T-helper 2 cell (primary cell): ENCODE results near the gene SIMC1.
A peak's percentile ranks its signal among the peaks of the same experiment; 100 is the strongest.
"Not testable (repeated sequence)": the region's sequence is repeated elsewhere in the genome, so short reads cannot be mapped to it uniquely, and the experiment has no call there.

Experiments used
- DNase-seq, 5 experiments: peaks; one replicate each; pipeline versions ENCODE4 v3.0.0 to v3.0.0-alpha.2; 2012 to 2022

Gene SIMC1

DNA sequence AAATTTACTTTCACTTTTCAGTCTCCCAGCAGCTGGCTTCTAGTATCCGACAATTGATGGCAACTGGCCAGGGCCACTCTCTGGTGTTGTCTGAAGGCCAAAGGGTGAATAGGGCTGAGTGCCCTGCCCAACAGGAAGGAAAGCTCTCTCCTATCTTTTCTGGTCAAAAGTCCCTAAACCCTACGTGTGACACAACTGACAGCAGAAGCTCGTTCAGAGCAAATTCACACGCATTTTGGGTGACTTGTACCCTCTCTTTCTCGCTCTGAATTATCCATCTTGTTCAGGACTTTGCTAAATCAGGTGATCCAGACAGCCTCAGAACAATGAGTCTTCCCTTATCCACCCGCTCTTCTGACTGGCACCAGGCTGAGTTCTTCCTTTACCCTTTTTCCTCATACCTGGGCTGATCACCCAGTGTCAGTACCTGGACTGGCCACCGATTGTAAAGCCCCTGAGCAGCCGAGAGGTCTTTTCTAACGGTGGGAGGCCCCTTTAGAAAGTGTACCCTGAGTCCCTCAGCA lies 21.8 kb upstream of the SIMC1 start:
- DNase-seq, result not testable (repeated sequence)

DNA sequence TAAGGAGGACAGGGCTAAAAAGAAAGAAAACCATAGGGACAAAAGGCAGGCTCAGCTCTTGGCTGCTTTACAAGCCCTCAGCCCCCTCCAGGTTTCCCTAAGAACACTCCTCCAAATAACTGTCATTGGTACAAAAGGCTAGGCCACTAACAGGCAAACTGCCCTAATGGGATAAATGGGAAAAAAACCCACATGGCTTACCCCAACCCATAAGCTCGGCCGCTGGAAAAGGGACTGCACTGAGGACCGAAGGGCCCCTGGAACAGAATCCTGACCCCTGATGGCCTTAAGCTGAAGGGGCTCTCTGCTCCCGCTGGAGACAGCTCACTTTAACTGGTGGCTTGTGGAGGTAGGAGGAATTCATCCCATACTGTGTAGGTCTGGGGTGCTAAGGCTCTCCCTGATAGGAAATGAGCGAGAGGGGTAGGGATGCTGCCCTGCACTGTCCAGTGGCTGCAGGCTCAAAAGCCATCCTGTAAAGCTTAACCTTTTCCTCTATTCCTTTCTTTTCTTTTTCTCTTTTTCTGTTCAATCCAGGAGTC lies 21.0 kb upstream of the SIMC1 start:
- DNase-seq, result not testable (repeated sequence)

GRCh38 chr5:176217764-176218163 lies 20.5 kb upstream of the SIMC1 start:
- not testable (repeated sequence) for DNase-seq

GRCh38 chr5:176222006-176222405 lies 16.2 kb upstream of the SIMC1 start:
- DNase-seq, result not testable (repeated sequence)

DNA sequence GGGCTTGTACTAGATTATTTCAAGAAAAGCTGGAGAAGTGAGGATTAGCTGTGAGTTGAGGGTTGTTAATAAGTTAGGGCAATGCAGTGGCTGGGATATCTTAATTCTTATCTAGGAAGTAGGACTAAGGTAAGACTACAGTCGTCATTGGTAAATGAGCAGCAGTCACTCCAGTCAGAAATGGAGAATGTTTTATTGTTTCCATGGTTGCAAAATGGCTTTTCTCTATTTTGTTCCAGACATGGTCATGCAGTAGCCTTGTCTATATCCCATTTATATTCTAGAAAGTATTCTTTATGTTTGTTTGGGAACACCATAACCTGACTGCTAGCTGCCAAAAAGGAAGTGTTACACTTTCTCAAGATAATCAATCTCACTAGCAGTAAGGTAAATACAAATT lies 9.9 kb upstream of the SIMC1 start:
- DNase-seq, result not testable (repeated sequence)

DNA sequence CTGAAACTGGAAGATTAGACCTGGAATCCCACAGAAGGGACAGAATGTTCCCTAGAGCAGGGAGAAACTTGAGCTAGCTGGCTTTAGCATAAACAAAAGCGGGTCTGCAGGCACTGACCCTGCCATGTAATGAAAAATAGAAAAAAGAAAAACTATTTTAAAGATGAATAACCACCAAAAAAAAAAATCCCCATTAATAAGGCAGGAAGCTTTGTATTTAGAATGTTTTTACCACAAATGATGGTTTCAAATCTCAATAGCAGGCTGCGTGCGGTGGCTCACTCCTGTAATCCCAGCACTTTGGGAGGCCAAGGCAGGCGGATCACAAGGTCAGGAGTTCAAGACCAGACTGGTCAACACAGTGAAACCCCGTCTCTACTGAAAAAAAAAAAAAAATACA lies 5.0 kb upstream of the SIMC1 start:
- not testable (repeated sequence) for DNase-seq

DNA sequence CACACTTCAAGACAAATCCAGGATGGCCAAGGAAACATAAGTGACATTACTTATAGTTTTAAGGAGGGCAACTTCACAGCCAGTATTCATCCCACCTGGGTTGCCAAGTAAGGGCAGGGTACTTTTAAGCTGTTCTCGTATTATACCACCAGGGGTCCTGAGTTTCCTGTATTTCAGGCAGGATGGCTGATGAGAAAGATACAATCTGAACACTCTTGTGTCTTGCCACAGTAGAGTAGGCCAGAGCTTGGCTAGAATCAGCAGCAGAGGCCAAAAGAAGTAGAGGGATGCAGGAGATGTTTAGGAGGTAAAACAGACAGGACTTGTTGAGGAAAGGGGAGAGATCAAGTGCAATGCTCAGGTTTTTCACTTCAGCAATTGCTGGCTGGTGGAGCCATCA lies 3.1 kb upstream of the SIMC1 start:
- DNase-seq, result peak in 2 of 5 experiments; percentile 38 to 66

GRCh38 chr5:176238645-176239283 lies 540 bp downstream of the SIMC1 start:
- not testable (repeated sequence) for DNase-seq

GRCh38 chr5:176239304-176239703 lies 1.1 kb downstream of the SIMC1 start:
- DNase-seq, result not testable (repeated sequence)

DNA sequence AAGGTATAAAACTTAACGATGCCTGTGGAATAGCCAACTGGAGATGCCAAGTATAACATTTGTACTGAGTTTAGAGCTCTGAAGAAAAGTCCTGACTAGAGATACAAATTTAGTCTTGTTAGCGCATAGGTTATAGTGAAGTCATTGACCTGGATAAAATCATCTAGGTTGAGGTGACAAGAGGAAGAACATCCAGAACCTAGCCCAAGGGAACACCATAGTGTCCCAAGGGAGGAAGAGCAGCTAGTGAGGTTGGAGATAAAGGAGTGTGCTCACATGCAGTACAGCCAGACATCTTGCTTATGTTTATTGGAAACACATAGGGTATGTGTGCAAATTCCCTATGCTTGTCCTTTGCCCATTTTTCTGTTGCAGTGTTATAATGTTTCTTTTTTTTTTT lies 6.1 kb downstream of the SIMC1 start:
- DNase-seq, result not testable (repeated sequence)

DNA sequence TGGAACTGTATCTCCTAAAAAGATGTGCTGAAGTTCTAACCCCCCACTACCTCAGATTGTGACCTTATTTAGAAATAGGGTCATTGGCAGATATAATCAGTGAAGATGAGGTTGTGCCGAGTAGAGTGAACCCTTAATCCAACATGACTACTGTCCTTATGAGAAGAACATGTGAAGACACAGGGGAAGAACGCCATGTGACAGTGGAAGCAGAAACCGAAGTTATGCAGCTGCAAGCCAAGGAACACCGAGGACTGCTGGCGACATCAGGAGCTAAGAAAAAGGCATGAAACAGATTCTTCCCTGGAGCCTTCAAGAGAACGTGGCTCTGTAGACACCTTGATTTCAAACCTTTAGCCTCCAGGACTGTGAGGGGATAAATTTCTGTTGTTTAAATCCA lies 6.8 kb downstream of the SIMC1 start:
- DNase-seq, result not testable (repeated sequence)

DNA sequence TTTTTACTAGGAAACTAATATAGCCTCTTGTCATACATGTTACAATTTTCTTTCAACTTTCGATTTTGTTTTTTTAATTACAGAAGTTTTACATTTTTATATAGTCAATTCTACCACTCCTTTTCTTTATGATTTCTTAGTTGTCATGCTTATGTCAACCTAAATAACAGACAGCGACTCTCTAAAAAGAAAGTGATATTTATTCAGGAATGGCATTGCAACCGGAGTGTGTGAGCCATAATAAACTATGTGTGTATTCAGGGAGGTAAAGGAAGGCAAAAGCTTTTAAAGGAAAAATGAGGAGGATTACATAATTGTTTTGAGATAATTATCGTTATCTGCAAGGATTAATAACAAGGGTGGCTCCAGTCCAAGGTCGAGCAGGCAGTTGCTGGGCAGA lies 7.3 kb downstream of the SIMC1 start:
- not testable (repeated sequence) for DNase-seq

GRCh38 chr5:176250691-176251090 lies 12.5 kb downstream of the SIMC1 start:
- DNase-seq, result not testable (repeated sequence)

DNA sequence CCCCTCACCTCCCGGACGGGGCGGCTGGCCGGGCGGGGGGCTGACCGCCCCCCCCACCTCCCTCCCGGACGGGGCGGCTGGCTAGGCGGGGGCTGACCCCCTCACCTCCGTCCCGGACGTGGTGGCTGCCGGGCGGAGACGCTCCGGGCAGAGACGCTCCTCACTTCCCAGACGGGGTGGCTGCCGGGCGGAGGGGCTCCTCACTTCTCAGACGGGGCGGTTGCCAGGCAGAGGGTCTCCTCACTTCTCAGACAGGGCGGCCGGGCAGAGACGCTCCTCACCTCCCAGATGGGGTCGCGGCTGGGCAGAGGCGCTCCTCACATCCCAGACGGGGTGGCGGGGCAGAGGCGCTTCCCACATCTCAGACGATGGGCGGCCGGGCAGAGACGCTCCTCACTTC lies 13.9 kb downstream of the SIMC1 start:
- DNase-seq, result not testable (repeated sequence)

DNA sequence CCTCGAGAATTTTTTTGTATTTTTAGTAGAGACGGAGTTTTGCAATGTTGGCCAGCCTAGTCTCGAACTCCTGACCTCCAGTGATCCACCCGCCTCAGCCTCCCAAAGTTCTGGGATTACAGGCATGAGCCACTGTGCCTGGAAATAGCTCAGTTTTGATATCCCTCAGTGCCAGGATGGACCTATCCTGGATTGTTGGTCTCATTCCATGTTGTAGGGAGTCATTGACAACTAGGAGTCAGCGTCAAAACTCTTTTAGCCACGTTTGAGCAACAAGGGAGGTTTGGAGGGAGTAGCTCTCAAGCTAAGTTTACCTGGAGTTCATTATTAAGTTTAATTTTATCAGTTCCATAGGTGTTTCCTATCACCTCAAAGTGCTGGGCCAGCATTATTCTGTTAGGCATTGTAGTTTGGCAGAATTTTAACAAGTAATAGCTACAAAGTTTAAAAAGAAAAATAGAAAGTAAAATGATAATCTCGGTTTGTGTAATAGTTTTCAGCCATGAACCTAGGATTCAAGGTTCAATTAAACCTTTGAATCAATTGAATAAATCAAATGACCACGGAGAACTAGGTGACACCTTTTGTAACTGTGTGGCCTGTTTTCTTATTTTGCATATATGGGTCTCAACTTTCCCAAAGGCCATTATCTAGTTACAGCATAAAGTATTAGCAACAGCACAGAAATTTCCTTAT lies 15.3 kb downstream of the SIMC1 start:
- DNase-seq, result not testable (repeated sequence)

- DNase-seq, result not testable (repeated sequence)
Observed at GRCh38 chr5:176254066-176254393, 15.8 kb downstream of the SIMC1 start.

DNA sequence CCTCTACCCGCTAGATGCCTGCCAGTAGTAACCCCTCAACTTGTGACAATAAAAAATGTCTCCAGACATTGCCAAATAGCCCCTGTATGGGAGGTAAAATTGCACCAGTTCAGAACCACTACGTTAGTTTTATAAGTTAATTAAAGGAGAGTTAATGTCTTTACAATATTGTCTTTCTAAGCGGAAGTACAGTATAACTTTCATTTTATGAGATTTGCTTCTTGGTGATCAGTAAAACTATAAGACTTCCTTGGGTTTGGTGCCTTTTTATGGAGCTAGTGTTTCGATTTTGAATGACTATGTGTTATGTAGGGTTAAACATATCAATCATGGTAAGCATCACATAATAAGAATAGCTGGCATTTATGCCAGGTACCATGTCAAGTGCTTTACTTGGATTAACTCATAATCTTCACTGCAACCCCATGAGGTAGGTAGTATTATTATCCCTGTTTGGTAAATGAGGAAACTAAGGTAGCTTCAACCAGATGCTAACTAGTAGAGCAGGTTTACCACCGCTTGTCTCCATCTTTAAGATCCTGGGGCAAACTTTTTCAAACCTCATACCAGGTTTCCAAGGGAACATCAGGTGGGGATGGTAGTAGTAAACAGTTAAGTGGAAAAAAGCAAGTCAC lies 19.8 kb downstream of the SIMC1 start:
- DNase-seq, result not testable (repeated sequence)

GRCh38 chr5:176260682-176261081 lies 22.5 kb downstream of the SIMC1 start:
- DNase-seq, result not testable (repeated sequence)

DNA sequence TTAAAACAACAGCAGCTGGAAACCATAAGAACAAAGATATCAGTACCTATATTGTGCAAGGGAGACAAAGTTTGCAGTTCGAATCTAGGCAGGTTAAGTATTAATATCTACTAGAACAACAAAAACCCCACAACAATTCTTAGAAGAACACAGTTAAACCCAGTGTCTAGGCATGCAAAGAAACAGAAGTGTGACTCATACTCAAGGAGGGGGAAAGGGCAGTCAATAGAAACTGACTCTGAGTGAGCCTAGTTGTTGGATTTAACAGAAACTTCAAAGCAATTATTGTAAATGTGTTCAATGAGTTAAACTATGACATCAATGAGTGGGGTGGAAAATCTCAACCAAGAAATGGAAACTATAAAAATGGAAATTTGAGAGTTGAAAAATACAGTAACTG lies 28.2 kb downstream of the SIMC1 start:
- not testable (repeated sequence) for DNase-seq

DNA sequence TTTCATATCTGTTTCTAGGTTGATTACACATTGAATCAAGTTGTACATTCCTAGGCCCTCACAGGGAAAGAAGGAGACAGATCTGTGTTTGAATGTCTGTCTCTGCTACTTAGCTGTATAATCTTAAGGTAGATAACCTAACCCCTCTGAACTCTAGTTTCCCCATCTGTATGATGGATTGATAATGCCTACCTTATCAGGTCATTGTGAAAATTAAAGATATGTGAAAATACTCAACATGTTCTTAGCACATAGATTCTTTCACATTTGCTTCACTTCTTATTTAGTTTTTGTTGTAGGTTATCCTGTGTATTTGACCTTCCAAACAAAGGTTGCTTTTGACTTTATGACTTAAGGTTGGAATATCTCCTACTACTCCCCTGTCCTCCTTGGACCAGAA lies 50.8 kb downstream of the SIMC1 start:
- DNase-seq, result not testable (repeated sequence)

- not testable (repeated sequence) for DNase-seq
Observed at GRCh38 chr5:176290057-176290840, 52.0 kb downstream of the SIMC1 start.

DNA sequence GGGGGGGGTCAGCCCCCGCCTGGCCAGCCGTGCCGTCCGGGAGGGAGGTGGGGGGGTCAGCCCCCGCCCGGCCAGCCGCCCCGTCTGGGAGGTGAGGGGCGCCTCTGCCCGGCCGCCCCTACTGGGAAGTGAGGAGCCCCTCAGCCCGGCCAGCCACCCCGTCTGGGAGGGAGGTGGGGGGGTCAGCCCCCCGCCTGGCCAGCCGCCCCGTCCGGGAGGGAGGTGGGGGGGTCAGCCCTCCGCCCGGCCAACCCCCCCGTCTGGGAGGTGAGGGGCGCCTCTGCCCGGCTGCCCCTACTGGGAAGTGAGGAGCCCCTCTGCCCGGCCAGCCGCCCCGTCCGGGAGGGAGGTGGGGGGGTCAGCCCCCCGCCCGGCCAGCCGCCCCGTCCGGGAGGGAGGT lies 67.1 kb downstream of the SIMC1 start:
- not testable (repeated sequence) for DNase-seq
